T-helper 1 cell treated with Interleukin-12 subunit alpha and Interleukin-12 subunit beta and Interleukin-4 antibody, amounts not matched to agents 30 ng/mL and 1 ng/mL, for 36 hours (primary cell): ENCODE measurements around the gene ATP10D. TPM values are rescaled to one million over a fixed set of nuclear protein-coding genes. Genes with fewer than 3 reads are reported as not detected.

Experiments
- intact Hi-C: fragments of 100-400 bp; cut with micrococcal nuclease; formaldehyde crosslinking; loops from one replicate; pipeline ENCODE4 v1.15.1; 2024
- total RNA-seq: library from RNA; stranded (reverse); gene quantifications from 2 replicates; pipeline ENCODE4 v1.2.3, GENCODE V29; 2022

The ATP10D gene
- total RNA-seq, 1 donor from 2014 or later = 7.2 TPM

- intact Hi-C loops = loop anchor here (5.0 to 10.0 kb wide), 2 partner anchors 120 to 443 kb away; no protein-coding TSS in a partner anchor
These were observed 82.4 kb downstream of the ATP10D start for GRCh38 chr4:47567511-47567910.

GRCh38 chr4:47570816-47571215 lies 85.7 kb downstream of the ATP10D start:
- intact Hi-C loops = no loop called here

GRCh38 chr4:47572981-47573380 lies 87.9 kb downstream of the ATP10D start:
- intact Hi-C loops = no loop called here

GRCh38 chr4:47577779-47578553 lies 92.9 kb downstream of the ATP10D start:
- intact Hi-C loops = no loop called here

- intact Hi-C loops = no loop called here
These were observed 94.2 kb downstream of the ATP10D start for GRCh38 chr4:47579235-47579634.

GRCh38 chr4:47590325-47590724 lies 105.2 kb downstream of the ATP10D start:
- intact Hi-C loops = no loop called here

GRCh38 chr4:47597696-47598095 lies 112.6 kb downstream of the ATP10D start:
- intact Hi-C loops = no loop called here

GRCh38 chr4:47598320-47598719 lies 113.2 kb downstream of the ATP10D start:
- intact Hi-C loops = no loop called here

- intact Hi-C loops = no loop called here
These were observed 113.8 kb downstream of the ATP10D start for GRCh38 chr4:47598896-47599295.

GRCh38 chr4:47606482-47606881 lies 121.4 kb downstream of the ATP10D start:
- intact Hi-C loops = no loop called here

GRCh38 chr4:47612116-47613023 lies 127.3 kb downstream of the ATP10D start:
- intact Hi-C loops = no loop called here

- intact Hi-C loops = no loop called here
These were observed 130.3 kb downstream of the ATP10D start for GRCh38 chr4:47615385-47615784.

GRCh38 chr4:47617607-47618006 lies 132.5 kb downstream of the ATP10D start:
- intact Hi-C loops = no loop called here

- intact Hi-C loops = no loop called here
These were observed 134.6 kb downstream of the ATP10D start for GRCh38 chr4:47619691-47620090.

- intact Hi-C loops = no loop called here
These were observed 136.1 kb downstream of the ATP10D start for GRCh38 chr4:47621181-47621580.

GRCh38 chr4:47624031-47624441 lies 139.0 kb downstream of the ATP10D start:
- intact Hi-C loops = no loop called here

- intact Hi-C loops = no loop called here
These were observed 146.1 kb downstream of the ATP10D start for GRCh38 chr4:47631161-47631560.

- intact Hi-C loops = no loop called here
These were observed 154.5 kb downstream of the ATP10D start for GRCh38 chr4:47639531-47639930.

- intact Hi-C loops = no loop called here
These were observed 155.8 kb downstream of the ATP10D start for GRCh38 chr4:47640911-47641310.

GRCh38 chr4:47641755-47642154 lies 156.7 kb downstream of the ATP10D start:
- intact Hi-C loops = no loop called here

- intact Hi-C loops = no loop called here
These were observed 157.2 kb downstream of the ATP10D start for GRCh38 chr4:47642191-47642830.
